Thyroid gland (tissue), 4 donors: Measurements from ENCODE around the gene MECR. TPM values are rescaled to one million over a fixed set of nuclear protein-coding genes. Genes with fewer than 3 reads are reported as not detected.
"Not testable (repeated sequence)": the region's sequence is repeated elsewhere in the genome, so short reads cannot be mapped to it uniquely, and the experiment has no call there.

ENCODE experiments used
- DNase-seq, 2 donors: peaks; one replicate each; pipeline ENCODE4 v3.0.0-alpha.2; 2019
- H3K27ac ChIP-seq, 3 donors: fragments of 200-600 bp; sonication (generic); 1 replicate in 2 of 3; 2 replicates in 1 of 3; pipeline ENCODE4 v1.5.1; 2016 to 2019; ENCODE audit warnings: mild to moderate bottlenecking in 1 of 3, moderate library complexity in 1 of 3
- H3K27me3 ChIP-seq: fragments of 200-600 bp; sonication (generic); one replicate; pipeline ENCODE4 v1.5.1; 2019
- H3K36me3 ChIP-seq, 2 donors: fragments of 200-600 bp; sonication (generic); one replicate each; pipeline ENCODE4 v1.5.1; 2016 to 2019
- H3K4me1 ChIP-seq, 2 donors: fragments of 200-600 bp; sonication (generic); one replicate each; pipeline ENCODE4 v1.5.1; 2017 to 2019
- H3K4me3 ChIP-seq, 3 donors: fragments of 200-600 bp; sonication (generic); replicated peaks in 1 of 3; 1 replicate in 2 of 3; 2 replicates in 1 of 3; pipeline ENCODE4 v1.5.1; 2016; ENCODE audit warnings: mild to moderate bottlenecking in 1 of 3
- H3K9me3 ChIP-seq: fragments of 200-600 bp; sonication (generic); one replicate; pipeline ENCODE4 v1.5.1; 2017
- POLR2A ChIP-seq, 2 donors: fragments of 450-650 bp; IDR thresholded peaks; one replicate each; pipeline ENCODE4 v1.6.1; 2017; ENCODE audit warnings: antibody characterized with exemption in 2 of 2, mild to moderate bottlenecking in 2 of 2, moderate library complexity in 1 of 2
- WGBS, 2 donors: methylation state at CpG; one replicate each; pipeline ENCODE4 v1.1.5; 2017; 5-methylcytosine and 5-hydroxymethylcytosine counted together
- intact Hi-C: fragments of 100-400 bp; cut with DNase I; formaldehyde crosslinking; loops from one replicate; pipeline ENCODE4 v1.15.1; 2023
- total RNA-seq, 4 donors: library from RNA; depleted of rRNA; stranded (reverse); fragments of >200 nt; gene quantifications; one replicate each; pipeline ENCODE4 v1.2.3, GENCODE V29; 2016
- TF ChIP-seq, protein P1 (sequence below), 6 experiments: fragments of 200-600 bp in 3 of 6; fragments of 450-650 bp in 3 of 6; sonication (generic) in 3 of 6; IDR thresholded peaks; one replicate each; pipeline ENCODE4 v1.5.1; 2016 to 2019; ENCODE audit warnings: antibody characterized with exemption in 6 of 6, mild to moderate bottlenecking in 2 of 6, inconsistent platforms in 1 of 6, moderate library complexity in 1 of 6

MECR gene
- total RNA-seq, 4 donors from 2014 or later, result 10.2 to 30.9 (median 18.0) TPM

DNA sequence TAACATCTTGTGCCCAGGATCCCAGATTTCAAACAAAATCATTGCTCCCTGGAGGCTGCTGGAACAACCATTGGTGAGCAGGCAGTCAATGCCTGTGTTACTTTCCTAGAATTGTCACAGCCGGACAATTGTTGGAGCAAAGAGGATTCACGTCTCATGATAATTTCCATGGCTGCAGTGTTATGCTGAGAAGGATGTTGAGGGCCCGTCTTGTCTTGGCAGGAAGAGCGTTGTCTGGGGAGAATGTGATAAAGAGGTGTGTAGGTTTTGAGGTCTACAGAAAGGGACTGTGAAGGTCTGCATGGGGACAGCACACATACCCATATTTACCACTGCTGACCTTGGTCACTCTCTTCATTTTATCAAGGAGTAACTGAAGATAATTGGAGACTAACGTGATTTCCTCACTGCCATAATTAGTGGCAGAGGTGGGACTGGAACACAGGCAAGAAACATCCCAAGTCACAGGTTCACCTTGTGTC lies 6.3 kb downstream of the MECR start:
- TF ChIP-seq, protein P1, sequence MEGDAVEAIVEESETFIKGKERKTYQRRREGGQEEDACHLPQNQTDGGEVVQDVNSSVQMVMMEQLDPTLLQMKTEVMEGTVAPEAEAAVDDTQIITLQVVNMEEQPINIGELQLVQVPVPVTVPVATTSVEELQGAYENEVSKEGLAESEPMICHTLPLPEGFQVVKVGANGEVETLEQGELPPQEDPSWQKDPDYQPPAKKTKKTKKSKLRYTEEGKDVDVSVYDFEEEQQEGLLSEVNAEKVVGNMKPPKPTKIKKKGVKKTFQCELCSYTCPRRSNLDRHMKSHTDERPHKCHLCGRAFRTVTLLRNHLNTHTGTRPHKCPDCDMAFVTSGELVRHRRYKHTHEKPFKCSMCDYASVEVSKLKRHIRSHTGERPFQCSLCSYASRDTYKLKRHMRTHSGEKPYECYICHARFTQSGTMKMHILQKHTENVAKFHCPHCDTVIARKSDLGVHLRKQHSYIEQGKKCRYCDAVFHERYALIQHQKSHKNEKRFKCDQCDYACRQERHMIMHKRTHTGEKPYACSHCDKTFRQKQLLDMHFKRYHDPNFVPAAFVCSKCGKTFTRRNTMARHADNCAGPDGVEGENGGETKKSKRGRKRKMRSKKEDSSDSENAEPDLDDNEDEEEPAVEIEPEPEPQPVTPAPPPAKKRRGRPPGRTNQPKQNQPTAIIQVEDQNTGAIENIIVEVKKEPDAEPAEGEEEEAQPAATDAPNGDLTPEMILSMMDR (IDR thresholded peaks at IDR 0.05), result no peak
- TF ChIP-seq POLR2A (IDR thresholded peaks at IDR 0.05), result no peak
- Histone ChIP-seq H3K4me3 (no peak overlapping the region), H3K27me3 (no peaks in the 10 kb centered on the region), H3K9me3 (no peaks in the 10 kb centered on the region), H3K27ac (no peak overlapping the region), H3K4me1 (no peaks in the 10 kb centered on the region), H3K36me3 (peaks cover 0 to 5% of the 10 kb centered on the region in 2 donors)
- intact Hi-C loops, result no loop called here
- DNase-seq, result no peak
- WGBS, 2 donors, result 97% methylated on average over 5 of the region's 5 CpGs

DNA sequence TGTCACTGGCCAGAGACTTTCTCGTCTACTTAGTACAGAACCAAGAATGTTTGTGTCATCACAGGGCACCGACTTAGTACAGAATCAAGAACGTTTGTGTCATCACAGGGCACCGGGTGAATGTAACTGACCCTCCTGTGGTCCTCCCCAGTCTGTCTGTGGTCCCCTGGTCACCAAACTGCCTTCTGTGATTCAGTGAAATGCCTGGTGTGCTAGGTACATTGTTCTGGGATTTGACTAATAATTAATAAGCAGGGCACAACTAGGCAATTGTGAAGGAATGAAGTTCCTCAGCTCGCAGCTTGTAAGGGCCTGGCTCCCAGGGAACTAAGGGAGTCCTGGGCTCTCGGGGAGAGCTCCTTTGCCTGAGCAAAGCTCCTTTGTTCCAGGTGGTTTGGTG lies 7.2 kb downstream of the MECR start:
- Histone ChIP-seq H3K27ac (no peak overlapping the region), H3K4me3 (no peak overlapping the region), H3K36me3 (peaks cover 0 to 5% of the 10 kb centered on the region in 2 donors), H3K4me1 (no peaks in the 10 kb centered on the region), H3K9me3 (no peaks in the 10 kb centered on the region), H3K27me3 (no peaks in the 10 kb centered on the region)
- no peak for DNase-seq
- no peak for TF ChIP-seq POLR2A (IDR thresholded peaks at IDR 0.05)
- TF ChIP-seq, protein P1 (IDR thresholded peaks at IDR 0.05), result no peak
- WGBS, 2 donors, result 86 to 88% methylated on average over 5 to 6 of the region's 6 CpGs
- intact Hi-C loops, result no loop called here

DNA sequence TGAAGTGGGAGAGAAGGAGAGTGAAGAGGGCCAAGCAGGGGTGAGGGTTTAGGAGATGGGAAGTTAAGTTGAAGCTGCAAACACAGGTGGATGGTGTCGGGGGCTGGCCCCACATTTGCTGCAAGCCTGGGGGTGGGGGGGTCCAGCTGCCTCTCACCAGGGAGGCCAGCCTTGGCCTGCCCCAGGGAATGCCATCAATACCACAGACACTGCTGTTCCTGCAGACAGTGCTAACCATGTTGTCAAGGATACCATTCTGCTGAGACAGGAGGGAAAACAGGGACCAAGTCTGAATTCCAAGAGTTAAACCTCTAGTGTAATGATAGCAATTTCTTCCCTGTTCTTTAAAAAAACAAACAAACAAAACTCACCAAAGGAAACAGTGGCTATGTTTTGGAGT lies 8.0 kb downstream of the MECR start:
- 57 to 69% methylated on average over 1 of the region's 1 CpG for WGBS, 2 donors
- H3K36me3 ChIP-seq, result peaks cover 0 to 5% of the 10 kb centered on the region in 2 donors

DNA sequence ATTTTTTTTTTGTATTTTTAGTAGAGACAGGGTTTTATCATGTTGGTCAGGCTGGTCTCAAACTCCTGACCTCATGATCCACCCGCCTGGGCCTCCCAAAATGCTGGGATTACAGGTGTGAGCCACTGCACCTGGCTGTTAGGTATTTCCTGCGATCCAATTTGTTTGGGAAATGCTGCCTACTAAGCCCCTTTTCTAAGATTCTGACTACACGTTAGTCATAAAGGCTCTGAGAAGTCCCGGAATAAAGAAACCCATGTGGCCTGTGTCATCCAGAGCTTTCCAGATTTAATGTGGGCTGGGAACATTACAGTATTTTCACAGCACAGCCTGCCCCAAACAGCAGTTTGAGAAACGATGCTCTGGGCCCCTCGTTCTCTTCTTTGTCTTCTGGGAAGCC lies 8.5 kb downstream of the MECR start:
- H3K27me3 ChIP-seq, H3K4me1 ChIP-seq, H3K36me3 ChIP-seq, DNase-seq, H3K4me3 ChIP-seq, H3K9me3 ChIP-seq, intact Hi-C loops, H3K27ac ChIP-seq: not testable (repeated sequence)
- WGBS, 2 donors, result 83 to 84% methylated on average over 6 of the region's 6 CpGs

More for the DNA sequence above, 8.0 kb downstream of the MECR start:
- Histone ChIP-seq H3K4me1 (no peaks in the 10 kb centered on the region), H3K4me3 (no peak overlapping the region), H3K9me3 (no peaks in the 10 kb centered on the region), H3K27me3 (no peaks in the 10 kb centered on the region), H3K27ac (no peak overlapping the region)
- TF ChIP-seq POLR2A (IDR thresholded peaks at IDR 0.05), result no peak
- TF ChIP-seq, protein P1 (IDR thresholded peaks at IDR 0.05), result no peak
- DNase-seq, result no peak
- intact Hi-C loops, result no loop called here

DNA sequence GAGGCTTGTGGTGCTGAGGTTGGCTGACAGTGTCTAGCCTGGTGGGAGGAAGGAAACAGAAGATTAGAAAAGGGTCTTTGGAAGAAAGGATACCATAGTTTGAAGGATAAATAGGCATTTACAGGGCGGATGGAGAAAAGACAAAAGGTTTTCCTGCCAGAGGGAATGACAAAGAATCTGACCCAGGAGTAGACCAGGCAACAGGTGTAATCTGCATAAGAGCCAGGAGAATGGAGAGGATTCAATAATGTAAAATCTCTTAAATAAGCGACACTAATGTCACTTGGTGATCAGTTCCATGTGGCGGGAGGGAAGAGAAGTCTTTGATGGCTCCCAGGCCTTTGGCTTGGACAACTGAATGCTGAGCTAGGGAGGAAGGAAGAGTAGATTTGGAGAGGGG lies 9.4 kb downstream of the MECR start:
- 93 to 98% methylated on average over 3 of the region's 3 CpGs for WGBS, 2 donors
- peaks cover 0 to 5% of the 10 kb centered on the region in 2 donors for H3K36me3 ChIP-seq
- intact Hi-C loops, result no loop called here

More for the DNA sequence above, 9.4 kb downstream of the MECR start:
- Histone ChIP-seq H3K4me1 (no peaks in the 10 kb centered on the region), H3K9me3 (no peaks in the 10 kb centered on the region), H3K27ac (no peak overlapping the region), H3K27me3 (no peaks in the 10 kb centered on the region), H3K4me3 (no peak overlapping the region)
- no peak for TF ChIP-seq POLR2A (IDR thresholded peaks at IDR 0.05)
- TF ChIP-seq, protein P1 (IDR thresholded peaks at IDR 0.05), result no peak
- DNase-seq, result no peak
